Heart left ventricle (tissue), 16 donors: ENCODE results near the gene AGTRAP. TPM values are rescaled to one million over a fixed set of nuclear protein-coding genes. Genes with fewer than 3 reads are reported as not detected.

Source experiments
- ATAC-seq, 4 donors: fragments of 200-7000 bp; cut with Tn5 transposase; one replicate each; pipeline ENCODE4 v1.9.1; 2020 to 2022; ENCODE audit warnings: moderate library complexity in 4 of 4, mild to moderate bottlenecking in 3 of 4, moderate number of reproducible peaks in 1 of 4
- DNase-seq, 5 donors: peaks; one replicate each; pipeline ENCODE4 v3.0.0-alpha.2; 2020
- H3K27ac ChIP-seq, 12 donors: fragments of 200-600 bp; sonication (generic) in 4 of 12; one replicate each; pipeline versions ENCODE4 v1.5.0 to v1.8.0; 2016 to 2022; ENCODE audit warnings: mild to moderate bottlenecking in 2 of 12
- H3K27me3 ChIP-seq, 9 donors: fragments of 200-600 bp; sonication (generic) in 2 of 9; one replicate each; pipeline versions ENCODE4 v1.5.1 to v1.8.0; 2016 to 2022; ENCODE audit warnings: mild to moderate bottlenecking in 3 of 9
- H3K36me3 ChIP-seq, 9 donors: fragments of 200-600 bp; sonication (generic) in 2 of 9; one replicate each; pipeline versions ENCODE4 v1.5.0 to v1.8.0; 2018 to 2022; ENCODE audit warnings: mild to moderate bottlenecking in 2 of 9
- H3K4me1 ChIP-seq, 12 donors: fragments of 200-600 bp; sonication (generic) in 4 of 12; one replicate each; pipeline versions ENCODE4 v1.5.0 to v1.8.0; 2016 to 2022; ENCODE audit warnings: mild to moderate bottlenecking in 3 of 12
- H3K4me3 ChIP-seq, 12 donors: fragments of 200-600 bp; sonication (generic) in 4 of 12; one replicate each; pipeline versions ENCODE4 v1.5.0 to v1.8.0; 2017 to 2022; ENCODE audit warnings: mild to moderate bottlenecking in 9 of 12, moderate library complexity in 4 of 12
- H3K9me3 ChIP-seq, 12 donors: fragments of 200-600 bp; sonication (generic) in 4 of 12; one replicate each; pipeline versions ENCODE4 v1.5.0 to v1.8.0; 2016 to 2022; ENCODE audit warnings: mild to moderate bottlenecking in 1 of 12
- CTCF ChIP-seq, 12 donors: fragments of 200-600 bp; sonication (generic) in 4 of 12; IDR thresholded peaks; one replicate each; pipeline versions ENCODE4 v1.5.0 to v1.8.0; 2018 to 2022; ENCODE audit warnings: antibody characterized with exemption in 12 of 12, mild to moderate bottlenecking in 5 of 12
- POLR2A ChIP-seq, 2 donors: fragments of 450-650 bp; IDR thresholded peaks; one replicate each; pipeline ENCODE4 v1.6.1; 2017; ENCODE audit warnings: antibody characterized with exemption in 2 of 2, mild to moderate bottlenecking in 2 of 2, moderate library complexity in 2 of 2
- WGBS, 4 donors: extraction: QIAGEN DNeasy Blood & Tissue Kit in 2 of 4; methylation state at CpG; one replicate each; pipeline versions ENCODE4 v1.1.5 to v1.1.7; 2013 to 2018; 5-methylcytosine and 5-hydroxymethylcytosine counted together
- intact Hi-C, 10 donors: fragments of 100-400 bp; cut with DNase I; formaldehyde crosslinking; loops; one replicate each; pipeline versions ENCODE4 v1.11.1 to v1.14.2; 2022
- polyA plus RNA-seq, 2 donors: library from polyadenylated mRNA; stranded (reverse); fragments of 200-250 nt; gene quantifications; one replicate each; pipeline ENCODE4 v1.2.3, GENCODE V29; 2013
- total RNA-seq, 9 donors: library from RNA; depleted of rRNA in 2 of 9; stranded (reverse); fragments of >200 nt in 2 of 9; fragmentation: NEBNext Ultra II Directional in 3 of 9; extraction: Animal tissue kit (Norgen Biotek cat#: 25700) in 3 of 9; gene quantifications; one replicate each; pipeline versions ENCODE4 v1.1.0 to v1.2.4, GENCODE V29; 2016 to 2023
- donor health status: ischemic (EF 13 %, LVEDD 7.1; RV severe dilation, severe dysfunction).
- donor health status: healthy with polysubstance abuse.
- donor health status: DM: no; HTN: yes; CAD: no.
- donor health status: DM: no; HTN: no; CAD: no.
- donor health status: ischemic (EF 25% LVEDD 6.9; RV normal size, moderate dysfunction).
- donor health status: ischemic (EF 25% LVEDD 5.7; RV mildly dilated, moderate dysfunction).
- donor health status: healthy.
- donor health status: DM: yes; HTN: yes; CAD: no.
- donor health status: ischemic (EF 35%, LVEDD 5.7; RV mildly dilated, moderate dysfunction).
- donor health status: nonischemic (EF 11% LVEDD 7.7; RV severe dilation, severe dysfunction).
- donor health status: DM: yes; HTN: yes; CAD: no.
- donor health status: PGD.
- donor health status: ischemic (EF 29% LVEDD 5.4; RV normal size, mild dysfunction).
- donor health status: nonischemic (EF 23%, LVEDD 6.1; RV moderate dilation, normal function).

AGTRAP gene
- total and polyA plus RNA-seq, 11 donors, result 11.8 to 134 (median 24.5) TPM

- 54 to 75% (median 66%) methylated on average over 8 of the region's 8 CpGs for WGBS, 4 donors
- no peak overlapping the region for H3K4me3 ChIP-seq
- peaks cover 6 to 50% (median 17%) of the 10 kb centered on the region in 9 donors for H3K27me3 ChIP-seq
- no peak overlapping the region for H3K27ac ChIP-seq
- ATAC-seq (no peak), DNase-seq (no peak)
- intact Hi-C loops, result no loop called here
- peaks cover 0 to 29% (median 11%) of the 10 kb centered on the region in 12 donors for H3K4me1 ChIP-seq
- no peaks in the 10 kb centered on the region for H3K9me3 ChIP-seq
- H3K36me3 ChIP-seq, result no peaks in the 10 kb centered on the region
- TF ChIP-seq CTCF (IDR thresholded peaks at IDR 0.05) (no peak), POLR2A (IDR thresholded peaks at IDR 0.05) (no peak)
Observed at GRCh38 chr1:11703357-11704193, 32.4 kb upstream of the AGTRAP start.

GRCh38 chr1:11704194-11704529 is 31.8 kb upstream of the AGTRAP start:
- Histone ChIP-seq H3K27ac (no peak overlapping the region), H3K36me3 (no peaks in the 10 kb centered on the region), H3K9me3 (no peaks in the 10 kb centered on the region), H3K4me1 (peaks cover 0 to 29% (median 11%) of the 10 kb centered on the region in 12 donors), H3K4me3 (no peak overlapping the region), H3K27me3 (peaks cover 6 to 44% (median 17%) of the 10 kb centered on the region in 9 donors)
- TF ChIP-seq CTCF (IDR thresholded peaks at IDR 0.05), result no peak
- intact Hi-C loops, result no loop called here
- DNase-seq, result no peak
- 68 to 81% (median 70%) methylated on average over 8 to 11 of the region's 11 CpGs for WGBS, 4 donors
- ATAC-seq, result no peak

- intact Hi-C loops, result loop anchor here in 2 of 10 donors (5.0 kb wide), 2 partner anchors 33 to 668 kb away; no protein-coding TSS in a partner anchor
- DNase-seq (no peak), ATAC-seq (no peak)
- TF ChIP-seq POLR2A (IDR thresholded peaks at IDR 0.05) (no peak), CTCF (IDR thresholded peaks at IDR 0.05) (no peak)
- Histone ChIP-seq H3K9me3 (no peaks in the 10 kb centered on the region), H3K27ac (no peak overlapping the region), H3K4me1 (peaks cover 0 to 29% (median 11%) of the 10 kb centered on the region in 12 donors), H3K36me3 (no peaks in the 10 kb centered on the region), H3K27me3 (peaks cover 6 to 40% (median 17%) of the 10 kb centered on the region in 9 donors), H3K4me3 (no peak overlapping the region)
- 76 to 82% (median 79%) methylated on average over 12 to 22 of the region's 22 CpGs for WGBS, 4 donors
Observed at GRCh38 chr1:11704691-11705475, 31.1 kb upstream of the AGTRAP start.

- no peak for ATAC-seq
- H3K27me3 ChIP-seq, result peaks cover 0 to 33% (median 15%) of the 10 kb centered on the region in 9 donors
- intact Hi-C loops, result loop anchor here in 2 of 10 donors (5.0 kb wide), 2 partner anchors 33 to 668 kb away; no protein-coding TSS in a partner anchor
Observed at GRCh38 chr1:11705596-11705995, 30.3 kb upstream of the AGTRAP start.

More at GRCh38 chr1:11705596-11705995, 30.3 kb upstream of the AGTRAP start:
- TF ChIP-seq POLR2A (IDR thresholded peaks at IDR 0.05), result no peak
- no peak for TF ChIP-seq CTCF (IDR thresholded peaks at IDR 0.05)
- Histone ChIP-seq H3K36me3 (no peaks in the 10 kb centered on the region), H3K4me3 (no peak overlapping the region), H3K4me1 (peaks cover 0 to 26% (median 11%) of the 10 kb centered on the region in 12 donors), H3K27ac (no peak overlapping the region), H3K9me3 (no peaks in the 10 kb centered on the region)
- WGBS, 4 donors, result 78 to 90% (median 80%) methylated on average over 9 of the region's 9 CpGs
- no peak for DNase-seq
